H1 (cell line): ENCODE data around the gene CEBPZ. TPM values are rescaled to one million over a fixed set of nuclear protein-coding genes. Genes with fewer than 3 reads are reported as not detected.

Experiments
- CTCF ChIA-PET: fragments of 300-600 bp; sonication (Branson Sonifier 250); formaldehyde crosslinking; loops from one replicate; lab custom pipeline; 2021; ENCODE audit not compliant: partially characterized antibody; lab: Charles Lee
- POLR2A ChIA-PET: fragments of 300-600 bp; sonication (Branson Sonifier 250); formaldehyde crosslinking; loops from one replicate; lab custom pipeline; 2021; ENCODE audit warnings: inconsistent platforms; ENCODE audit not compliant: partially characterized antibody; lab: Charles Lee
- DNase-seq, 2 experiments: peaks; one replicate each; pipeline versions ENCODE4 v3.0.0 to v3.0.0-alpha.2; 2010 to 2022; ENCODE audit warnings: low spot score in 2 of 2, low read depth in 1 of 2, mixed read lengths in 1 of 2
- FAIRE-seq: peaks from 2 replicates; lab custom pipeline; 2011; peaks lifted over from hg19 to GRCh38; lab: Jason Lieb, UNC
- H2AFZ ChIP-seq: 2 replicates; pipeline ENCODE4 v1.8.1; 2012; ENCODE audit warnings: low read length, inconsistent platforms
- H2AK5ac ChIP-seq: 2 replicates; pipeline ENCODE4 v1.6.1; 2013; ENCODE audit warnings: low read depth, low read length
- H2BK120ac ChIP-seq: replicated peaks from 2 replicates; pipeline ENCODE3; 2013; ENCODE audit warnings: low read depth, low read length, inconsistent platforms
- H2BK12ac ChIP-seq: 2 replicates; pipeline ENCODE4 v1.6.1; 2013; ENCODE audit warnings: low read depth, low read length
- H2BK15ac ChIP-seq: 2 replicates; pipeline ENCODE4 v1.6.1; 2013; ENCODE audit warnings: low read length
- H2BK20ac ChIP-seq: 2 replicates; pipeline ENCODE4 v1.6.1; 2013; ENCODE audit warnings: low read length
- H2BK5ac ChIP-seq: 2 replicates; pipeline ENCODE4 v1.6.1; 2013; ENCODE audit warnings: low read depth, low read length
- H3K14ac ChIP-seq: 2 replicates; pipeline ENCODE4 v1.6.1; 2013; ENCODE audit warnings: inconsistent platforms; ENCODE audit not compliant: insufficient read length
- H3K18ac ChIP-seq: 2 replicates; pipeline ENCODE4 v1.6.1; 2013; ENCODE audit warnings: low read length; ENCODE audit errors: extremely low read depth
- H3K23ac ChIP-seq: 2 replicates; pipeline ENCODE4 v1.6.1; 2013; ENCODE audit warnings: inconsistent platforms; ENCODE audit not compliant: insufficient read length
- H3K23me2 ChIP-seq: 2 replicates; pipeline ENCODE4 v1.6.1; 2013; ENCODE audit warnings: low read depth, low read length
- H3K27ac ChIP-seq: 2 replicates; pipeline ENCODE4 v1.6.1; 2011; ENCODE audit warnings: low read depth, low read length, inconsistent platforms
- H3K27me3 ChIP-seq, 4 experiments: replicated peaks in 1 of 4; 1 replicate in 1 of 4; 2 replicates in 3 of 4; pipeline versions ENCODE4 v1.6.1 to v1.8.1; 2011 to 2013; ENCODE audit warnings: low read length in 3 of 4, mild to moderate bottlenecking in 3 of 4, inconsistent platforms in 2 of 4, mixed read lengths in 2 of 4, moderate library complexity in 1 of 4; ENCODE audit not compliant: control insufficient read depth in 3 of 4, insufficient read depth in 3 of 4; ENCODE audit errors: extremely low read depth in 1 of 4
- H3K36me3 ChIP-seq, 4 experiments: 2 replicates each; pipeline versions ENCODE4 v1.6.1 to v1.8.1; 2011 to 2013; ENCODE audit warnings: mild to moderate bottlenecking in 4 of 4, low read length in 3 of 4, moderate library complexity in 2 of 4, control low read depth in 1 of 4, inconsistent platforms in 1 of 4; ENCODE audit not compliant: insufficient read depth in 4 of 4, control insufficient read depth in 2 of 4
- H3K4ac ChIP-seq: replicated peaks from 2 replicates; pipeline ENCODE3; 2013; ENCODE audit warnings: low read length, low read depth, mixed read lengths, inconsistent platforms; ENCODE audit not compliant: insufficient read length
- H3K4me1 ChIP-seq, 4 experiments: replicated peaks in 1 of 4; 1 replicate in 1 of 4; 2 replicates in 3 of 4; pipeline versions ENCODE4 v1.6.1 to v1.8.1; 2011 to 2013; ENCODE audit warnings: low read length in 3 of 4, inconsistent platforms in 2 of 4, mixed read lengths in 1 of 4; ENCODE audit not compliant: insufficient read depth in 4 of 4, control insufficient read depth in 3 of 4
- H3K4me2 ChIP-seq, 2 experiments: 2 replicates each; pipeline versions ENCODE4 v1.6.1 to v1.8.1; 2011 to 2013; ENCODE audit warnings: low read depth in 2 of 2, low read length in 2 of 2, control low read depth in 1 of 2, inconsistent platforms in 1 of 2, mild to moderate bottlenecking in 1 of 2; ENCODE audit not compliant: insufficient read depth in 1 of 2
- H3K4me3 ChIP-seq, 4 experiments: fragments of 200-600, 300-600 bp in 1 of 4; sonication (generic), shearing (Covaris generic), sonication (Bioruptor Twin) in 1 of 4; 2 replicates each; pipeline versions ENCODE4 v1.5.1 to v1.8.1; 2011 to 2016; ENCODE audit warnings: low read length in 4 of 4, low read depth in 3 of 4, control low read depth in 2 of 4, inconsistent platforms in 2 of 4, mild to moderate bottlenecking in 2 of 4, mixed read lengths in 1 of 4, moderate library complexity in 1 of 4; ENCODE audit not compliant: insufficient read depth in 2 of 4; ENCODE audit errors: extremely low read depth in 1 of 4
- H3K56ac ChIP-seq: replicated peaks from 2 replicates; pipeline ENCODE3; 2013; ENCODE audit warnings: low read depth, mild to moderate bottlenecking, mixed read lengths, low read length, inconsistent platforms; ENCODE audit not compliant: insufficient read length
- H3K79me1 ChIP-seq: 2 replicates; pipeline ENCODE4 v1.6.1; 2013; ENCODE audit warnings: low read depth, low read length, control low read depth
- H3K79me2 ChIP-seq, 2 experiments: 2 replicates each; pipeline versions ENCODE4 v1.6.1 to v1.8.1; 2012 to 2013; ENCODE audit warnings: low read length in 2 of 2, mild to moderate bottlenecking in 2 of 2, inconsistent platforms in 1 of 2; ENCODE audit not compliant: insufficient read depth in 2 of 2, control insufficient read depth in 1 of 2
- H3K9ac ChIP-seq, 4 experiments: replicated peaks in 1 of 4; 1 replicate in 1 of 4; 2 replicates in 3 of 4; pipeline versions ENCODE4 v1.6.1 to v1.8.1; 2011 to 2013; ENCODE audit warnings: low read depth in 3 of 4, low read length in 3 of 4, control low read depth in 2 of 4, mild to moderate bottlenecking in 2 of 4, moderate library complexity in 2 of 4, inconsistent platforms in 1 of 4; ENCODE audit errors: extremely low read depth in 1 of 4
- H3K9me3 ChIP-seq, 2 experiments: 2 replicates each; pipeline versions ENCODE4 v1.6.1 to v1.8.1; 2012 to 2013; ENCODE audit warnings: mild to moderate bottlenecking in 2 of 2, moderate library complexity in 2 of 2, control low read depth in 1 of 2, inconsistent platforms in 1 of 2, low read depth in 1 of 2, low read length in 1 of 2, mixed read lengths in 1 of 2; ENCODE audit not compliant: insufficient read depth in 2 of 2
- H4K20me1 ChIP-seq, 2 experiments: replicated peaks in 1 of 2; 2 replicates each; pipeline versions ENCODE3 to v1.8.1; 2011 to 2013; ENCODE audit warnings: inconsistent platforms in 2 of 2, low read length in 2 of 2, mild to moderate bottlenecking in 1 of 2; ENCODE audit not compliant: insufficient read depth in 2 of 2, control insufficient read depth in 1 of 2
- H4K5ac ChIP-seq: 2 replicates; pipeline ENCODE4 v1.6.1; 2013; ENCODE audit warnings: low read length, low read depth, mixed read lengths, inconsistent platforms; ENCODE audit not compliant: insufficient read length
- H4K8ac ChIP-seq: 2 replicates; pipeline ENCODE4 v1.8.0; 2013; ENCODE audit warnings: mild to moderate bottlenecking, moderate library complexity, low read length, inconsistent platforms; ENCODE audit not compliant: insufficient read depth; ENCODE audit errors: extremely low read depth
- H4K91ac ChIP-seq: replicated peaks from 2 replicates; pipeline ENCODE3; 2013; ENCODE audit warnings: low read length, mixed read lengths, inconsistent platforms; ENCODE audit not compliant: insufficient read length
- ASH2L ChIP-seq: fragments of 200-600, 300-600 bp; sonication (generic); IDR thresholded peaks from one replicate; pipeline ENCODE4 v1.7.1; 2017; ENCODE audit warnings: low read length
- EP300 ChIP-seq, 2 experiments: IDR thresholded peaks; 1 replicate in 1 of 2; 2 replicates in 1 of 2; pipeline ENCODE4 v1.6.1; 2011 to 2012; ENCODE audit warnings: low read depth in 2 of 2, low read length in 2 of 2, mild to moderate bottlenecking in 2 of 2, borderline replicate concordance in 1 of 2, inconsistent platforms in 1 of 2, moderate library complexity in 1 of 2
- KDM5A ChIP-seq: fragments of 200-600 bp; IDR thresholded peaks from 2 replicates; pipeline ENCODE4 v1.7.1; 2012; ENCODE audit warnings: mild to moderate bottlenecking, low read length, inconsistent platforms, mixed read lengths
- RAD21 ChIP-seq, 2 experiments: IDR thresholded peaks in 1 of 2; conservative IDR thresholded peaks in 1 of 2; 2 replicates each; pipeline ENCODE4 v1.6.1; 2011; ENCODE audit warnings: low read depth in 2 of 2, low read length in 2 of 2, improper control_type of control experiment in 1 of 2, inconsistent platforms in 1 of 2, mild to moderate bottlenecking in 1 of 2, moderate library complexity in 1 of 2
- TAF1 ChIP-seq: IDR thresholded peaks from 2 replicates; pipeline ENCODE4 v1.6.1; 2011; ENCODE audit warnings: mild to moderate bottlenecking, low read depth, low read length
- USF2 ChIP-seq: IDR thresholded peaks from 2 replicates; pipeline ENCODE4 v1.6.1; 2011; ENCODE audit warnings: low read length, improper control_type of control experiment
- WGBS, 2 experiments: shearing (Covaris generic) in 1 of 2; methylation state at CpG; one replicate each; pipeline versions ENCODE4 v1.1.6 to v1.1.7; 2013 to 2015; ENCODE audit warnings: low lambda C conversion rate in 2 of 2, mixed read lengths in 2 of 2, inconsistent platforms in 1 of 2, low coverage in 1 of 2, missing lambda C conversion rate in 1 of 2; ENCODE audit not compliant: insufficient replicate concordance in 2 of 2, insufficient coverage in 1 of 2, insufficient read length in 1 of 2; ENCODE audit errors: extremely low coverage in 1 of 2, missing lambda C conversion rate in 1 of 2; 5-methylcytosine and 5-hydroxymethylcytosine counted together
- polyA plus RNA-seq, 7 experiments: library from polyadenylated mRNA; depleted of rRNA in 3 of 7; stranded (reverse) in 5 of 7; unstranded in 2 of 7; fragments of >200 nt in 5 of 7; fragments of 200-250 nt in 2 of 7; gene quantifications; 1 replicate in 5 of 7; 2 replicates in 1 of 7; 4 replicates in 1 of 7; pipeline versions ENCODE4 v1.2.1 to v1.2.3, GENCODE V29; 2011 to 2013; ENCODE audit warnings: missing spikeins in 2 of 7, mixed read lengths in 2 of 7
- total RNA-seq: library from RNA; stranded (reverse); fragmentation: NEBNext Ultra II Directional; extraction: Animal tissue kit (Norgen Biotek cat#: 25700); gene quantifications from 2 replicates; pipeline ENCODE4 v1.2.1, GENCODE V29; 2021
- TF ChIP-seq, protein P1 (sequence below), 3 experiments: IDR thresholded peaks; 1 replicate in 2 of 3; 2 replicates in 1 of 3; pipeline versions ENCODE4 v1.5.1 to v1.6.1; 2011; ENCODE audit warnings: low read length in 3 of 3, mild to moderate bottlenecking in 3 of 3, inconsistent platforms in 2 of 3, low read depth in 1 of 3, moderate library complexity in 1 of 3; ENCODE audit not compliant: insufficient read depth in 1 of 3; ENCODE audit errors: control extremely low read depth in 1 of 3

Gene CEBPZ
- total and polyA plus RNA-seq, 2 of the 8 experiments (the other 6 are each of a cell fraction or from before 2014, with no cell fraction given): 19.1 to 201 TPM

DNA sequence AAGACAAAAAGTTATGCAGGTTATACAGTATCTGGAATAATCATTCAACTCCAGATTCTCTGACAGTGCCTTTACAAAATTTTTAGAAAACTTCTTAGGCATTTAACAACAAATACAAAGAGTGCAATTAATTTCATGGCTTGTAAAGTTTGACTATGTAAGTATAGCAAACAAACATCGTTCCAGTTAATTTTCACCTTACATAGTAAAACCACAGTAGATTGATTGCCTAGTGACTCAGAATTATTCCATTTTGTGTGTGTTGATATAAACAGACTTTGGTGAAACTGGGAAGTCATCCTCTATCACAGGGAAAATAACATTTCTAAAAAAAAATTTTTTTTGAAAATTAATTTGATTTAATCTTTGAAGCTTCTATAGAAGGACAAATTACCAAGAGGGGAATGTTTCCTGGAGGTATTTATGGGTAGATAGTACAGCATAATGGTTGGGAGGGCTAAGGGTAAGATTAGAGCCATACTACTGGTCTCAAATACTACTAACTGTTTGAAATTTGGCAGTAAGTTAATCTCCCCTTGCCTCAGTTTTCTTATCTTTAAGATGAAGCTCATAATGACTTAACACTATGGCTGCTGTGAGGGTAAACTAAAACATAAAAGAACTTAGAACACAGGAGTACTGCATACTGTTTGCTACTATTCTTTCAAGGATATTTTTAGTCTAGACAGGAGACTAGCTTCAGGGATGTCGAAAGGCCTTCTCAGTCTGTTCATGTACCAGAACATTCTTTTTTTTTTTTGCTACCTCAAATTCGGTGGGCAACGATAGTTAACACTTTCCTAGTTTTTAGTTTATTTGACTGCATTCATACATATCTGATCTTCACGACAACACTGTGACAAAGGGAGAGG, 19.7 kb upstream of the CEBPZ start:
- ChIA-PET CTCF (interaction anchor here (0.7 to 5.2 kb wide), 4 partner anchors 63 to 94 kb away, joined by 3 to 23 read pairs (median 4); partner anchors contain the start of gene EIF2AK2), POLR2A (interaction anchor here (1.3 to 1.4 kb wide), 3 partner anchors 9 to 27 kb away, joined by 3 to 5 read pairs (median 3); no protein-coding TSS in a partner anchor)
- 96% methylated on average over 5 of the region's 5 CpGs; no CpG with 5 or more reads in 1 of the 2 experiments for WGBS, 2 experiments
- H3K79me1 ChIP-seq: no peaks in the 10 kb centered on the region
- no peak overlapping the region for H2BK120ac ChIP-seq
- FAIRE-seq (no peak), DNase-seq (no peak)
- no peak overlapping the region; a peak in 1 of 7 replicates for H3K9ac ChIP-seq
- no peak overlapping the region for H3K4ac ChIP-seq
- no peaks in the 10 kb centered on the region for H3K9me3 ChIP-seq
- H3K4me1 ChIP-seq: no peaks in the 10 kb centered on the region
- no peak overlapping the region for H4K8ac ChIP-seq
- no peak overlapping the region for H2BK15ac ChIP-seq
- H4K5ac ChIP-seq: no peak overlapping the region
- H3K4me3 ChIP-seq: no peak overlapping the region
- no peak overlapping the region for H3K18ac ChIP-seq
- no peaks in the 10 kb centered on the region for H3K27me3 ChIP-seq
- H3K36me3 ChIP-seq: peaks cover 20 to 97% (median 61%) of the 10 kb centered on the region in 4 experiments
- no peak overlapping the region for H4K91ac ChIP-seq
- H3K4me2 ChIP-seq: no peak overlapping the region
- H2AK5ac ChIP-seq: no peak overlapping the region
- H4K20me1 ChIP-seq: no peaks in the 10 kb centered on the region
- no peak overlapping the region for H3K14ac ChIP-seq
- H2AFZ ChIP-seq: no peak overlapping the region
- H3K23ac ChIP-seq: no peak overlapping the region
- no peak overlapping the region for H2BK5ac ChIP-seq
- H2BK20ac ChIP-seq: no peak overlapping the region
- no peak overlapping the region for H3K27ac ChIP-seq
- H3K23me2 ChIP-seq: no peaks in the 10 kb centered on the region
- H2BK12ac ChIP-seq: no peak overlapping the region
- no peaks in the 10 kb centered on the region for H3K79me2 ChIP-seq
- H3K56ac ChIP-seq: no peak overlapping the region
- no peak for TF ChIP-seq TAF1
- TF ChIP-seq, protein P1, sequence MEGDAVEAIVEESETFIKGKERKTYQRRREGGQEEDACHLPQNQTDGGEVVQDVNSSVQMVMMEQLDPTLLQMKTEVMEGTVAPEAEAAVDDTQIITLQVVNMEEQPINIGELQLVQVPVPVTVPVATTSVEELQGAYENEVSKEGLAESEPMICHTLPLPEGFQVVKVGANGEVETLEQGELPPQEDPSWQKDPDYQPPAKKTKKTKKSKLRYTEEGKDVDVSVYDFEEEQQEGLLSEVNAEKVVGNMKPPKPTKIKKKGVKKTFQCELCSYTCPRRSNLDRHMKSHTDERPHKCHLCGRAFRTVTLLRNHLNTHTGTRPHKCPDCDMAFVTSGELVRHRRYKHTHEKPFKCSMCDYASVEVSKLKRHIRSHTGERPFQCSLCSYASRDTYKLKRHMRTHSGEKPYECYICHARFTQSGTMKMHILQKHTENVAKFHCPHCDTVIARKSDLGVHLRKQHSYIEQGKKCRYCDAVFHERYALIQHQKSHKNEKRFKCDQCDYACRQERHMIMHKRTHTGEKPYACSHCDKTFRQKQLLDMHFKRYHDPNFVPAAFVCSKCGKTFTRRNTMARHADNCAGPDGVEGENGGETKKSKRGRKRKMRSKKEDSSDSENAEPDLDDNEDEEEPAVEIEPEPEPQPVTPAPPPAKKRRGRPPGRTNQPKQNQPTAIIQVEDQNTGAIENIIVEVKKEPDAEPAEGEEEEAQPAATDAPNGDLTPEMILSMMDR (IDR thresholded peaks at IDR 0.05; ENCODE audit: control extremely low read depth in 1 of 3, insufficient read depth in 1 of 3, low read depth in 1 of 3, low read length in 3 of 3): no peak
- no peak for TF ChIP-seq RAD21 (IDR thresholded peaks at IDR 0.05 in 1 of 2, conservative IDR thresholded peaks at IDR 0.05 in 1 of 2; ENCODE audit: low read depth in 2 of 2, low read length in 2 of 2)
- TF ChIP-seq EP300 (IDR thresholded peaks at IDR 0.05; ENCODE audit: borderline replicate concordance in 1 of 2, low read depth in 2 of 2, low read length in 2 of 2): no peak
- no peak for TF ChIP-seq USF2
- TF ChIP-seq ASH2L: no peak
- TF ChIP-seq KDM5A: no peak
